IPS-15b (cell line): ENCODE results near the gene EZH2.

Experiments used
- H3K27me3 ChIP-seq: one replicate; pipeline ENCODE4 v1.6.1; 2013; ENCODE audit warnings: low read length; ENCODE audit not compliant: control insufficient read depth, insufficient read depth
- H3K36me3 ChIP-seq: one replicate; pipeline ENCODE4 v1.6.1; 2013; ENCODE audit warnings: low read length; ENCODE audit not compliant: control insufficient read depth, insufficient read depth
- H3K4me1 ChIP-seq: one replicate; pipeline ENCODE4 v1.6.1; 2013; ENCODE audit warnings: mild to moderate bottlenecking, low read length; ENCODE audit not compliant: control insufficient read depth, insufficient read depth
- H3K4me3 ChIP-seq: one replicate; pipeline ENCODE4 v1.5.1; 2013; ENCODE audit warnings: low read depth, low read length
- H3K9ac ChIP-seq: one replicate; pipeline ENCODE4 v1.6.1; 2013; ENCODE audit warnings: low read depth, mild to moderate bottlenecking, low read length
- H3K9me3 ChIP-seq: one replicate; pipeline ENCODE4 v1.6.1; 2013; ENCODE audit warnings: mild to moderate bottlenecking, low read length; ENCODE audit not compliant: control insufficient read depth, insufficient read depth

EZH2 gene

GRCh38 chr7:148783801-148784527 lies 100.1 kb downstream of the EZH2 start:
- H3K36me3 ChIP-seq, result peaks cover 24% of the 10 kb centered on the region
- no peaks in the 10 kb centered on the region for H3K27me3 ChIP-seq
- H3K4me3 ChIP-seq, result no peak overlapping the region

GRCh38 chr7:148782757-148783456 lies 101.2 kb downstream of the EZH2 start:
- Histone ChIP-seq H3K36me3 (peaks cover 15% of the 10 kb centered on the region), H3K9me3 (no peaks in the 10 kb centered on the region), H3K27me3 (no peaks in the 10 kb centered on the region), H3K4me3 (no peak overlapping the region), H3K4me1 (no peaks in the 10 kb centered on the region), H3K9ac (no peak overlapping the region)

More at GRCh38 chr7:148783801-148784527, 100.1 kb downstream of the EZH2 start:
- no peaks in the 10 kb centered on the region for H3K4me1 ChIP-seq
- no peak overlapping the region for H3K9ac ChIP-seq
- no peaks in the 10 kb centered on the region for H3K9me3 ChIP-seq

- Histone ChIP-seq H3K4me1 (no peaks in the 10 kb centered on the region), H3K36me3 (peaks cover 5% of the 10 kb centered on the region), H3K9ac (no peak overlapping the region), H3K4me3 (no peak overlapping the region), H3K27me3 (no peaks in the 10 kb centered on the region), H3K9me3 (no peaks in the 10 kb centered on the region)
Measured at GRCh38 chr7:148774471-148774870, 109.6 kb downstream of the EZH2 start.

DNA sequence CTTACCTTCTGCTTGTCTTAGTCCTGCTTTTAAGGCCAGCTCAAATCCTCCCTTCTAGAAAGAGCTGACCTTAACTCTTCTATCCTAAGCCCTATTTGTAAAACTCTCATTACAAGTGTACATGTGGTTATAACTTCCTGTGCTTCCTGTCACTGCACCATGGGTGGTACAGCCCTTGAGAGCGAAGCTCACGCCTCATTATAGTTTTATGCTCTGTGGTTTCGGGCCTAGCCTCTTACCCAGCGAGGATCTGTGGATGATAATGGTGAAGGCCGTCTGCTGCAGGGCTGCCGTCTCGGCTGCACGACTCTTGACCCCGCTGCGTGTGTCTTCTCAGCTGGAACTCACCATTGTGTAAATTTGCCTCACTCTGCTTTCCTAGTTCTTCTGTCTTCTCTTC lies 110.8 kb downstream of the EZH2 start:
- Histone ChIP-seq H3K9ac (no peak overlapping the region), H3K4me1 (no peaks in the 10 kb centered on the region), H3K4me3 (no peak overlapping the region), H3K9me3 (no peaks in the 10 kb centered on the region), H3K36me3 (peaks cover 3% of the 10 kb centered on the region), H3K27me3 (no peaks in the 10 kb centered on the region)

GRCh38 chr7:148772297-148773089 lies 111.6 kb downstream of the EZH2 start:
- H3K9me3 ChIP-seq, result no peaks in the 10 kb centered on the region
- no peaks in the 10 kb centered on the region for H3K4me1 ChIP-seq
- no peak overlapping the region for H3K4me3 ChIP-seq
- H3K36me3 ChIP-seq, result peaks cover 3% of the 10 kb centered on the region
- no peaks in the 10 kb centered on the region for H3K27me3 ChIP-seq
- no peak overlapping the region for H3K9ac ChIP-seq

- Histone ChIP-seq H3K36me3 (peaks cover 2% of the 10 kb centered on the region), H3K9ac (no peak overlapping the region), H3K4me3 (no peak overlapping the region), H3K9me3 (no peaks in the 10 kb centered on the region), H3K27me3 (no peaks in the 10 kb centered on the region), H3K4me1 (no peaks in the 10 kb centered on the region)
Measured at GRCh38 chr7:148770004-148770403, 114.1 kb downstream of the EZH2 start.

GRCh38 chr7:148763622-148764021 lies 120.5 kb downstream of the EZH2 start:
- Histone ChIP-seq H3K4me3 (no peak overlapping the region), H3K36me3 (no peaks in the 10 kb centered on the region), H3K9me3 (no peaks in the 10 kb centered on the region), H3K27me3 (no peaks in the 10 kb centered on the region), H3K4me1 (no peaks in the 10 kb centered on the region), H3K9ac (no peak overlapping the region)

GRCh38 chr7:148761499-148762278 lies 122.4 kb downstream of the EZH2 start:
- Histone ChIP-seq H3K27me3 (no peaks in the 10 kb centered on the region), H3K4me3 (no peak overlapping the region), H3K9me3 (no peaks in the 10 kb centered on the region), H3K4me1 (no peaks in the 10 kb centered on the region), H3K36me3 (peaks cover 10% of the 10 kb centered on the region), H3K9ac (no peak overlapping the region)
